Tibial nerve (tissue), 4 donors: ENCODE results near the gene SPATA7.

ENCODE experiments used
- EP300 ChIP-seq, 2 donors: sonication (generic); formaldehyde crosslinking; IDR thresholded peaks; one replicate each; pipeline ENCODE4 v1.6.1; 2017; ENCODE audit warnings: antibody characterized with exemption in 2 of 2, mild to moderate bottlenecking in 1 of 2
- TF ChIP-seq, protein P1 (sequence below), 5 experiments: fragments of 200-600 bp in 3 of 5; fragments of 450-650 bp in 2 of 5; sonication (generic) in 3 of 5; IDR thresholded peaks; one replicate each; pipeline ENCODE4 v1.5.1; 2016 to 2019; ENCODE audit warnings: antibody characterized with exemption in 5 of 5, mild to moderate bottlenecking in 3 of 5, moderate library complexity in 2 of 5

DNA sequence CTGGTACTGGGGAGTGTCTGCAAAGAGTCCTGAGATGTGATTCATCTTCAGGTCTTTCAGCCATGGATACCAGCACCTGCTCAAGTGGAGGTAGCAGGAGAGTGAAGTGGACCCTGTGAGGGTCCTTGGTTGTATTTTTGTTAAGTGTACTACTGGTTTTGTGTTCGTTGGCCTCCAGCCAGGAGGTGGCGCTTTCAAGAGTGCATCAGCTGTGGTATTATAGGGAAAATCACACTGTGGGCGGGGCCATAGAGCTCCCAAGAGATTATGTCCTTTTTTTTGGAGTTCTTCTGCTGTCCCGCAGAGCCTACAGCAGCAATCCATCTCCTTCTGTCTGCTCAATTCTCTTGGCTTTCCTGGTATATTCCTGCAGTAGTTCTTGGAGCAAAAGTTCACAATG, 66.8 kb downstream of the SPATA7 start:
- TF ChIP-seq, protein P1, sequence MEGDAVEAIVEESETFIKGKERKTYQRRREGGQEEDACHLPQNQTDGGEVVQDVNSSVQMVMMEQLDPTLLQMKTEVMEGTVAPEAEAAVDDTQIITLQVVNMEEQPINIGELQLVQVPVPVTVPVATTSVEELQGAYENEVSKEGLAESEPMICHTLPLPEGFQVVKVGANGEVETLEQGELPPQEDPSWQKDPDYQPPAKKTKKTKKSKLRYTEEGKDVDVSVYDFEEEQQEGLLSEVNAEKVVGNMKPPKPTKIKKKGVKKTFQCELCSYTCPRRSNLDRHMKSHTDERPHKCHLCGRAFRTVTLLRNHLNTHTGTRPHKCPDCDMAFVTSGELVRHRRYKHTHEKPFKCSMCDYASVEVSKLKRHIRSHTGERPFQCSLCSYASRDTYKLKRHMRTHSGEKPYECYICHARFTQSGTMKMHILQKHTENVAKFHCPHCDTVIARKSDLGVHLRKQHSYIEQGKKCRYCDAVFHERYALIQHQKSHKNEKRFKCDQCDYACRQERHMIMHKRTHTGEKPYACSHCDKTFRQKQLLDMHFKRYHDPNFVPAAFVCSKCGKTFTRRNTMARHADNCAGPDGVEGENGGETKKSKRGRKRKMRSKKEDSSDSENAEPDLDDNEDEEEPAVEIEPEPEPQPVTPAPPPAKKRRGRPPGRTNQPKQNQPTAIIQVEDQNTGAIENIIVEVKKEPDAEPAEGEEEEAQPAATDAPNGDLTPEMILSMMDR (IDR thresholded peaks at IDR 0.05), result no peak
- TF ChIP-seq EP300 (IDR thresholded peaks at IDR 0.05), result no peak
